Measurements from ENCODE around the gene PDE11A.

DNA sequence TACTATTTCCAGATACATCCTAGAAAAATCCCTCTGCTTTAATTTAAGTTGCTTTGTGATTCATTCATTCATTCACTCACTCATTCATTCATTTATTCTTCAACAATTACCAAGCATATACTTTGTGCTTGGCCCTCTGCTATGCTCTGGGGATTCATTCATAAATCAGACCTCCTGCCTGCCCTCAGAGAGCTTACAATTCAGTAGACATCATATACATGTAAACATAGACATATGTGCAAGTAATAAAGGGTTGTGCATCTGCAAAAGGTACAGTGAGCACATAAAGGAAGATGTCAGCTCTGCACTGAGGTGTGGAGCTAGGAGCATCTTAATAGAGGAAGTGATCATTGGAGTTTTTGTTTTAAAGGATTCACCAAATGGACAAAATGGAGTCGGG lies 490.6 kb downstream of the PDE11A start:
- TF ChIP-seq, protein P1, sequence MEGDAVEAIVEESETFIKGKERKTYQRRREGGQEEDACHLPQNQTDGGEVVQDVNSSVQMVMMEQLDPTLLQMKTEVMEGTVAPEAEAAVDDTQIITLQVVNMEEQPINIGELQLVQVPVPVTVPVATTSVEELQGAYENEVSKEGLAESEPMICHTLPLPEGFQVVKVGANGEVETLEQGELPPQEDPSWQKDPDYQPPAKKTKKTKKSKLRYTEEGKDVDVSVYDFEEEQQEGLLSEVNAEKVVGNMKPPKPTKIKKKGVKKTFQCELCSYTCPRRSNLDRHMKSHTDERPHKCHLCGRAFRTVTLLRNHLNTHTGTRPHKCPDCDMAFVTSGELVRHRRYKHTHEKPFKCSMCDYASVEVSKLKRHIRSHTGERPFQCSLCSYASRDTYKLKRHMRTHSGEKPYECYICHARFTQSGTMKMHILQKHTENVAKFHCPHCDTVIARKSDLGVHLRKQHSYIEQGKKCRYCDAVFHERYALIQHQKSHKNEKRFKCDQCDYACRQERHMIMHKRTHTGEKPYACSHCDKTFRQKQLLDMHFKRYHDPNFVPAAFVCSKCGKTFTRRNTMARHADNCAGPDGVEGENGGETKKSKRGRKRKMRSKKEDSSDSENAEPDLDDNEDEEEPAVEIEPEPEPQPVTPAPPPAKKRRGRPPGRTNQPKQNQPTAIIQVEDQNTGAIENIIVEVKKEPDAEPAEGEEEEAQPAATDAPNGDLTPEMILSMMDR (IDR thresholded peaks at IDR 0.05): no peak
- no peak for TF ChIP-seq POLR2AphosphoS5 (IDR thresholded peaks at IDR 0.05)
- no peak for TF ChIP-seq POLR2A (IDR thresholded peaks at IDR 0.05; ENCODE audit: low read depth)
